GM21529 (cell line): Measurements from ENCODE around the gene STPG2.

Experiments
- ATAC-seq: cut with Tn5 transposase; IDR thresholded peaks from one replicate; pipeline ENCODE4 v1.9.1; 2021; ENCODE audit not compliant: unreplicated experiment

Gene STPG2

DNA sequence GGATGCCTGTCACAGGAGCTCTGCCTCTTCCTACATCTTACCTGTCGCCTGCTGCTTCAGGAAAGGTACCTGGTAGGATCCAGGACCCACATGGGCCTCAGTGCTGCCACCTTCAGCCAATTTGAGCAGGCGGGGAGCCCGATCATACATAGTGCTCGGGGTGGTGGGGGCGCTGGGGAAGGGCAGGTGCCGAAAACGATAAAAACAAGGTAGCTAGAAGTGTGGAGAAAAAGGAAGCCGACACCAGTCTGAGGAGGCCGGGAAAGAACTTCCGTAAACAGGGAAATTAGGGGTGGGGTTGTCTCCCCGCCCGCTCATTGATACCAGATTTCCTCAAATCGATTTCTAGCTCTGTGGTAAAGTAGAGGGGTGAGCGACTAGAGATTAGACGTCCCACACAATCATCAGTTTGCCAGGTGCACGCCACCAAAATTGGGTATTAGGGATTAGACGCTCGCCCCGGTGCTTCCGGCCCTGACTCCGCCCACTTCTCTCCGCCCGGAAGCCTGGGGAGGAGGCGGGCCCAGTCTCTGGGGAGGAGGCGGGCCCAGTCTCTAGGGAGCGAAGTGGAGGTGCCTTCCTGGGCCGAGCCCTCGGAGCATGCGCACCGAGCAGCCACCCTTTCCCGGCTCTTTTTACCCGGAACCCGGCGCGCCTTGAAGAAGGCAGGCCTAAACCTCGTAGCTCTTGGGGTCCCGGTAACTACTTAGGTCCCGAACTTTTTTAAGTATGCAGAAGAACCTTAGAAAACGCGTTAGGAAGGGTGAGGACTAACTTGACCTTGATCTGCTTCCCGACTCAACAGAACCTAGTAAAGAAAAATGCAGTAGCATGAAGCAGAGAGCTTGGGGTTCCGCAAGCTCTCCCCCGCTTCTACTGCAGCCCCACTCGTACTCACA is at the start of gene STPG2:
TSS of gene STPG2 (minus strand) at position 476 of the 899 bp plus-strand sequence.
- ATAC-seq, result peak; percentile 98

DNA sequence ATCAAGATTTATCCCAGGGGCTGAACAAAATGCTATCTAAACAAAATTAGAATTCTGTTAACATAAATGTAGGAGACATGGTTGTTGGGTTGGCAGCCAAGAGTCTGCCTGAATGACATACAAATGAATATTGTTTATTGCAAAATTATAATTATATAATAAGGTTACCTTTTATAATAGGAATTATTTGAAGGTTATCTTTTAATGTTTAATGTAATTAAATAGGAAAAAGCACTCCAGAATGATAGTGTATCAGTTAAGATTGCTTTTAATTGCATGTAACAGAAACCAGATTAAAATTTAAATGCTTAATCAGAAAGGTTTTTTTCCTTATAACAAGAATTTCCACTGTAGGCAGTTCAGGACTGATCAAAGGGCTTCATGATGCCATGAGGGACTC is 42.0 kb upstream of the STPG2 start:
- ATAC-seq, result no peak

DNA sequence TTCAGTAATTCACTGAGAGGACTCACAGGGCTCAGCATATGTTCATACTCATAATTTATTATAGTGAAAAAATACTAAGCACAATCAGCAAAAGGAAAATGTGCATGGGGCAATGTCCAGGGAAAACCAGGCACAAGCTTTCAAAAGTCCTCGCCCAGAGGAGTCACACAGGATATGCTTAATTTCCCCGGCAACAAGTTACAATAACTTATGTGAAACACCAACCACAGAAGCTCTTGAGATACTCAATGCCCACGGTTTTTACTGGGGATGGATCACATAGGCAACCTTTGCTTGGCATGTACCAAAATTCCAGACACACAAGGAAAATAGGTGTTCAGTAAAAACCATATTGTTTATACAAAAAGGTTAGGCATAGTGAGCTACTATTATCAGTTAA is 38.5 kb upstream of the STPG2 start:
- ATAC-seq, result peak; percentile 58

DNA sequence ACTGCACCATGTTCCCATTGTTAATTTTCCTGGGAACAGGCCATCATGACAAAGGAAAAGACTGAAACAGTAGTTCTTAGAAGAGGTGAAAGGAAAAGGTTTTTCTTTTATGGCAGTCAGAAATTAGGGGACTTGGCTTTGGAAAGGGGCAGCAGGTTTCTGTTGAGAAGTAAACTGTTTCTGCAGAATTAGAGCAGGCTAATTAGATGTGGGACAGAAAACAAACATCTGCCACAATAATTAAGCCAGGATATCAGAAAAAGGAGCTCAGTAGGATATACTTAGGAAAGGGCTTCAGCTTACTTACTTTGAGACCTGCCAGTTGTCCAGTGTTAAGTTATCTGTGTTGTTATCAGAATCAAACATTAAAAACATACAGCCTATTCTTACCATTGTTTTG is 36.7 kb upstream of the STPG2 start:
- ATAC-seq, result no peak

DNA sequence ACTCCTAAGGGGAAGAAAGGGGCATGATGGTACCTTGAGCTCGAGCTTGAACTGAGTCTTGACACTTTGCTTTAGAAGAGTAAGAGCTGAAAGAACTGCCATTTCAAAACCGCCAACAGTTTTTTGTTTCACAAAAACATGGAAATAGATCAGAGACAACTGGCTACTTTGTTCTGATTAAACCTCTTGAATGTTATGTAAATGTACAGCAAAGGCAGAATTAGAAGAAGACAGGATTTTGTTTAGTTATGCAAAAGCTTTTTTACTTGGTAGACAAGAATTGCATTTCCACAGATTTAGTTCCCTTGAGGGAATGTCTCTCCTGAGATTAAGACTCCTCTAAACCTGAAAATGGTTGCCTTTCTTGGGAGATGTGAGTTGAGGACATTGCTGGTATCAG is 33.3 kb upstream of the STPG2 start:
- ATAC-seq, result no peak

DNA sequence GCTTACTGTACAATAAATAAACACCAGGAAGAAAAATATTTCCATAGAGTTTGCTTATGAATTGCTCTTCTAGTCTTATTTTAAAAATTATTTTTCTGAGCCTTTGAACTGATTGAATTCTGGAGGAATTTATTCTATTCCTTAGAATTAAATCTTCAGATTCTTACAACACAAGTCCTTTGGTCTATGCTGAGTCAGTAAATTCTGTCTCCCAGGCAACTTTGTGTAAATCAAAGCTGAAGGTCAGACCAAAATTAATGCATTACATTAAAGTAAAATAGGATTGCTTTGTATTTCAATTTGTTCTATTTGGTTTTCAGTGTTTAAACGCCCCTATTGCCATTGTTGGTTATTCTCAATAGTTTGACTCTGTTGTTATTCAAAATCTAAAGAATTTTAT is 26.8 kb upstream of the STPG2 start:
- ATAC-seq, result no peak

DNA sequence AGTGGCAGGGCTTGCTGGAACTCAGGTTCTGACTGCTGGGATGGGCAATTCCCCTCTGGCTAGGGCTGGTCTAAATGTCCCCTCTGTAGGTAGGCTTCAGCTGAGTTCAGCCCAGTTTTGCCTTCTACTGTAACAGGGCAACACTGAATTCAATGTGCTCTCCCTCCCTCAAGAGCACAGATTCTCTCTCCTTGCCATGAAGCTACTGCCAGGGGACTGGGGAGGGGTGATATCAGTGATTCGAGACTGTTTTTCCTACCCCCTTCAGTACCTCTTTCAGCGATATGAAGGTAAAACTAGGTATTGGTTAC is 23.4 kb upstream of the STPG2 start:
- no peak for ATAC-seq

DNA sequence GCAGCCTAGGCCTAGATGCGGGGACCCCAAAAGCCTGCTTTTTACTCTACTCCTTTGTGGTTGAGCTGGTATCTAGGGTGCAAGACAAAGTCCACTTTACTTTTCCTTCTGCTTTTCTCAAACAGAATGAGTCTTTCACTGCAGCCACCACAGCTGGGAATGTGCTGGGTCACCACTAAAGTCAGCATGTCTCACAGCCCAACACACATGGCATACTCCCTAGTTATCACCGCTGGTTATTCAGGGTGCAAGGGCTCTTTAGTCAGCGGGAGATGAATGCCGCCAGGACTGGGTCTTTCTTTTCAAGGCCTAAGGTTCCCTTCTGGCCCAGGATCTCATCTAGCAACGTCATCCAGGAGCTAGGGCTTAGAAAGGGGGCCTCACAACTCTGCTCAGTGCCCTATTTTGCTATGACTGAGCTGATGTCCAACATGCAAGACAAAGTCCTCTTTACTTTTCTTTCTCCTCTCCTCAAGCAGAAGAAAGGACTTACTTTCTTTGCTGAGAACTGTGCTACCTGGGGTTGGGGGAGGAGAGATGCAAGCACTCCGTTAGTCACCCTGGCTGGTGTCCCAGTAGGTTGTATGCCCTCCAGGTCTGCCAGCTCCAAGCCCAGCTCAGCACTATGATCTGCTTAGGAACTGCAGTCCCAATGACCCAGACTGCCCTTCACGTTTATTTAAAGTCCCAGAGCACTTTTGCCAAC is 22.9 kb upstream of the STPG2 start:
- ATAC-seq, result no peak

DNA sequence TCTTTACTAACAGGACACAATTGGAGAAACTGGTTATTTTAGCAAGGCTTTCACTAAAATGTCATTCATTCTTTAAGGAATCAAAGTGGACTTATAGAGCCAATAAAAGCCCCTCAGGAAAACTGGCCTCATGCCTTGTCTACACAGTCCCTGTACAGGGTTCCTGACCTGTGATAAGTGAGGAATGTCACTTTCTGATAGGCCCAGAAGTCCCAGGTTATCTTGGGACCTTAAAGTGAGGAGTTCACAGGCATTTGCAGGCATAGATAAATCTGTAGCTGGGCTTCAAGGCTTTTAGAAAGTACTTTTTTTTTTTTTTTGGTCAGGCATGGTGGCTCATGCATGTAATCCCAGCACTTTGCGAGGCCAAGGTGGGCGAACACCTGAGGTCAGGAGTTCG is 19.4 kb upstream of the STPG2 start:
- no peak for ATAC-seq

DNA sequence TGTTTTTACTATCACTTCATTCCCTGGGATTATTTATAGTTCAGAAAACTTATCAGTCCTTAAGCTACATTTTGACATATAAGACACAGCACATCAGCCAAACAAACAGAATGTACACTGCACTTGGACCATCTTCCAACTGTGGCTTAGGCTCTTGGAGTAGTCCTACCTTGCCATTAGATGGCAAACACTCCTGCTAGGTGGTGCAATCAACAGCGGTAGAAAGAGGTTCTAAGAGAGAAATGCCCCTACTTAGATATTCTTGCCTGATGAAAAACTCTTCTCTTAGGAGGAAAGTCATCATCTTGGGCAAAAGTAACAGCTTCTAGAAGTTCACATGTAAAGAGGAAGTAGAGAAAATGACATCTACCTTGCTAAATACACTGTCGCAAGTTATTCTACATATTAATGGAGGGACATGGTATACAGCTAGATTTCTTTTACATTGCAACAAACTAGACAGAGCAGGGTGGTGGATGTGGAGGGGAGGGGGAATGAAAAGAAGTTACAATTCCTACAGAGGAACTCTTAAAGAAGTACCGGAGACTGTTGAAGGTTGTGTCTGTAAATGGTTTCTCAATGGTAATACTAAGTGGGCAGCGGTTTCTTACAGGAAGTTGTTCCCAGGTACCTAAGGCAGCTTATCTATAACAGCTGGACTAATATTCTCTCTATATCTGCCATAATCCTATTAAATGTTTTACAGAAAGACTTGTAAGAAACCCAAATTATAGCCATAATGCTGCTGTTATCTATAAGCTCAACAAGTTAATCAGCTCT is 8.1 kb upstream of the STPG2 start:
- no peak for ATAC-seq

DNA sequence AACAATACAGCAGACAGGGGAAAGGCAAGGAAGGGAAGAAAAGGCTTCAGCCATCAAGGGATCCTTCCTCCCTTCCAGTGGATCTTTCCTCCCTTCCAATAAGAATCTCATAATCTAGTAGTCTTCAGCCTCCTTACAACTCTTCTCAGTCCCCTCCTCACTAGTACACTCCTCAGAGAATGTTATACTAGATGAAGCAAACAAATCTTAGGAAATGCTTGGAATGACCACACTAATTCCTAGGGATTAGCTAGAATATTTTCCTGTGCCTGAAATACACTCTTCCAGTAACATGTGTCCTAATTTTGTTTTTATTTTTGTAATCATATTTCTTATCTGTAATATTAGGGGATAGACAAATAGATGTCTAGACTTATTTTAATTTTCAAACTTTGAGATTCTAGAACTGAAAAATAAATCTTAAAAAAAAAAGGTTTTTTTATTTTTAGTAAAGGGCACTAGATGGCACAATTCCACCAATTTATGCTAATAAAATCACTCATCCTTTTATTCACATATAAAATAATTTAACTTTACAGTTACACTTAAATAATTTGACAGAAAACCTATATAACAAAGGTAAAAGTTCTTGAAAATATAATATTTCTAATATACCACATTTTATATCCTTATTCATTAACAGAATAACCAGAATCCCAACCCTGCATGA is 7.0 kb upstream of the STPG2 start:
- ATAC-seq, result no peak

DNA sequence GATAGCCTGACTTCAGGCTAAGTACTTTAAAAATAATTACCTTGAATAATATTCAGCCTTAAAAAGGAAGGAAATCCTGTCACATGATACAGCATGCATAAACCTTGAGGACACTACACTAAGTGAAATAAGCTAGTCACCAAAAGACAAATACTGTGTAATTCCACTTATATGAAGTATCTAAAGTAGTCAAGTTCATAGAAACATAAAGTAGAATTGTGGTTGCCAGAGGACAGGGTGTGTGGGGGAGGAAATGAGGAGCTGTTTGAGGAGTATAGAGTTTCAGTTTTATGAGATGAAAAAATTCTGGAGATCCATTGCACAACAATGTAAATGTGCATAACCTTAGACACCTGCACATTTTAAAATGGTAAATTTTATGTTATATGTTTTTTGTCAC is 5.6 kb upstream of the STPG2 start:
- ATAC-seq, result no peak

DNA sequence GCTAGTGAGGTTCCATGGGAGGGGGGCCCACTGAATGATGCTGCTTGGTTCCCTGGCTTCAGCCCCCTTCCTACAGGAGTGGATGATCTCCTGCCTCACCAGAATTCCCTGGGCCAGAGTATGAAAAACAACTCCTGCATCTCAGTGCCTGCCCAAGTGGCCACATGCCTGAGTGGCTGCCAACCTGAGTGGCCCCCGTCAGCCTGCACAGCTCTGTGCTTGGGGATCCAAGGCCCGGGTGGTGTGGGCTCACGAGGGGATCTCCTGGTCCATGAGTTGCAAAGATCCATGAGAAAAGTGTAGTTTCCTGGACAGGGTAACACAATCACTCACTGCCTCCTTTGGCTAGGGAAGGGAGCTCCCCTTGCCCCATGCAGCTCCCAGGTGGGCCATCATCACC is 17.1 kb downstream of the STPG2 start:
- no peak for ATAC-seq

DNA sequence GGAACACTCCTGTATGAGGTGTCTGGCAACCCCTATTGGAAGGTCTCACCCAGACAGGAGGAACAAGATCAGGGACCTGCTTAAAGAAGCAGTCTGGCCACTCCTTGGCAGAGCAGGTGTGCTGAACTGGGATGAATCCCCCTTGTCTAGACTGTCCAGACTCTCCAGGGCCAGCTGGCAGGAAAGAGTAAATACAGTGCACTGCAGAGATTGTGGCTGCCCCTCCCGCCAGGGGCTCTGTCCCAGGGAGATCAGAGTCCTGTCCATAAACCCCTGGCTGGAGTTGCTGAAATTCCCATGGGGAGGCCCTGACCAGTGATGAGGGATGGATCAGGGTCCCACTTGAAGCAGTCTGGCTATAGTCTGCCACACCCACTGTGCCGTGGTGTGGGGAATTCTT is 17.7 kb downstream of the STPG2 start:
- ATAC-seq, result no peak

DNA sequence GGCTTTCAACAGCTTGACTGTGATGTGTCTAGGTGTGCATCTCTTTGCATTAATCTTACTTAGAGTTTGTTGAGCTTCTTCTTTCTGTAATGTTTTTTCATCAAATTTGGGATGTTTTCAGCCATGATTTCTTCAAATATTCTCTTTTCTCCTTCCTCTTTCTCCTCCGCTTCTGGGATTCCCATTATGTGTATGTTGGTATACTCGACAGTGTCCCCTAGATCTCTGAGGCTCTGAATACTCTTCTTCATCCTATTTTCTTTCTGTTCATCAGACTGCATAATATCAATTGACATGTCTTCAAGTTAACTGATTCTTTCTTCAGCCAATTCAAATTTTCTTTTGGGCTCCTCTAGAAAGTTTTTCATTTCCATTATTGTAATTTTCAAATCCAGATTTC is 25.9 kb downstream of the STPG2 start:
- no peak for ATAC-seq

DNA sequence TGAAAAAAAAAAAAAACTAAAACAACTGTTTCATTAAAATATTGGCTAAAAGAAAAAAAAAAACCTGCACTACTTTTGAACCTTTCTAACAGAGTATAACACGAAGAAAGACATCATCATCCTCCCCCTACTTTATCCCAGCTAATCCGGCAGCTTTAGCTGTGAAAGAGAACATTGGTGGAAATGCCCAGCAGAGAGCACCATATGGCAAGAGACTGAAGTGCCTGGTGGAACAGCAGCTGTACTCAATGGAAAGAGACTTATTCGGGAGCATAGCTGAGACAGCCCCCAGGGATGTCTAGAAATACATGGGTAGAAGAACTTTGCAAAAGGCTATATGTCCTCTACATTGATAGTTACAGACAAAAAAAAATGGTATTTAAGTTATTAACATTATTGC is 30.3 kb downstream of the STPG2 start:
- no peak for ATAC-seq

DNA sequence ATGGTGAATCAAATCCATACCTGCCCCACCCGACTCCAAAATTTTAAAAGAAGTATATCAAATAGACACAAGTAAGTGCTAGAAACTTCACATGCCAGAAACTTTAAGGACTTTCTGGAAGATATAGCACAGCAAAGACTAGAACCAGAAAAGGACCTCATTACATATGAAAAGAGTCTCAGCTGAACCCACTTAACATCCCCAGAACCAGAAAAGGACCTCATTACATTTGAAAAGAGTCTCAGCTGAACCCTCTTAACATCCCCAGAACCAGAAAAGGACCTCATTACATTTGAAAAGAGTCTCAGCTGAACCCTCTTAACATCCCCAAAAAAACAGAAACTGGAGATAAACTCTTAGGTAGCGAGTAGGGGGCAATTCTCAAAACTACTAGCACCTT is 32.3 kb downstream of the STPG2 start:
- ATAC-seq, result no peak

DNA sequence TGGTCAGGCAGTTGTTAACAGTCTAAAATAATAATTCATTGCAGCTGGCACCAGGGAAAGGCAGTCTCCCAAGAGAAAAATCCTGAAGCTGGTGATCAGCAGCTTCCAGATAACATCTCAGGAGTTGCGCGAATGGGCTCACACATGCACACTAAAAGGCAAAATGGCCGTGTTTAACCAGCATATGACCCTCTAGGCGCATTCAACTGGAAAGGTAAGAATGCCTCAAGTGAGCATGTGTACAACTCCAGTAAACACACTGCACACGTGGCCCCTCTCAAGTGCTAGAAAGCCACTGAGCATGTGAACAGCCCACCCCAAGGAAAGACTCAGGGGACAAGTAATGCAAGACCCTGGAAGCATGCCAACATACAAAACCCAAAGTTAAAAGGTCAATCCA is 33.1 kb downstream of the STPG2 start:
- ATAC-seq, result no peak

DNA sequence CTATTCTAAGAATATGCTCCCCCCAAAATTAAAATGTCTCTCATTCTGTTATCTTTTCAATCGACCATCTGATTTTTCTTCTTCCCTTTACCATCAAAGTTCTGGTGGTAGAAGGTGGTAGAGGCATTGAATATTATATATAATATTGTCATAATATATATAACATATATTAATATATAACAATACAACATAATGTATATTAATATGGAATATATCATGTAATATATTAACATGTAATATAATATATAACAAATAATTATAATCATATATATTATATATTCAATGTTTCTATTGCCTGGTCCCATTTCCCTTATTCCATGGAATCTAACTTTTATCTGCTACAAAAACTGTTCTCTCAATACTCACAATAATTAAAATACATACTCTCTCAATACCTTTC is 40.6 kb downstream of the STPG2 start:
- ATAC-seq, result no peak

DNA sequence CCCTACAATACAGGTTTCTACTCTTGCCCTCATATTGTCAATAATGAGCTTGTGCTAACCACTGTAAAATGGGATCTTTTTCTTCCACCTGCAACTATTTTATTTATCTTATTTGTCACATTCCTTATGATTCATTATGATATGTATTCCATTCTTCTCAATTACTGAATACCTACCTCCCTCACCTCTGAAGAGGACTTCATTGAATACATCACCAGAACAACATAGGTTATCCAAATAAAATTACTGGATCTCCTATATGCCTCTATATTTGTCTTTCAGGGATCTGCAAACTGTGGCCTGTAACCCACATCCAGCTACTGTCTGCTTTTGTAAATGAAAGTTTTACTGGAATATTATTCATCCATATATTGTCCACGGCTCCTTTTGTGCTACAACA is 41.3 kb downstream of the STPG2 start:
- ATAC-seq, result no peak

DNA sequence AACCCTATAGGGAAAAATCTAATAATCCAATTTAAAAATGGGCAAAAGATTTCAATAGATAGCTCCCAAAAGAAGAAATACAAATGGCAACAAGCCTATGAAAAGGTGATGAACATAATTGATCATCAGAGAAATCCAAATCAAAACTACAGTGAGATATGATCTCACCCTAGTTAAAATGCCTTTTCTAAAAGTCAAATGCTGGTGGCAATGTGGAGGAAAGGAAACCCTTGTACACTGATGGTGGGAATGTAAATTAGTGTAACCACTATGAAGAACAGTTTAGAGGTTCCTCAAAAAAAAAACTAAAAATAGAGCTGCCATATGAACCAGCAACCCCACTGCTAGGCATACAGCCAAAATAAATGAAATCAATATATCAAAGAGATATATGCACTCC is 44.5 kb downstream of the STPG2 start:
- ATAC-seq, result no peak
